DMS79 (cell line): ENCODE data around the gene IL6R.
"Not testable (repeated sequence)": the region's sequence is repeated elsewhere in the genome, so short reads cannot be mapped to it uniquely, and the experiment has no call there.

ENCODE experiments used
- DNase-seq: peaks from one replicate; lab custom pipeline; 2025; lab: John Stamatoyannopoulos, UW

IL6R gene

GRCh38 chr1:154483941-154484803 is 79.0 kb downstream of the IL6R start:
- DNase-seq = peak; percentile 37

GRCh38 chr1:154485106-154485505 is 80.0 kb downstream of the IL6R start:
- no peak for DNase-seq

GRCh38 chr1:154485910-154486496 is 80.9 kb downstream of the IL6R start:
- no peak for DNase-seq

GRCh38 chr1:154486756-154487155 is 81.6 kb downstream of the IL6R start:
- DNase-seq = not testable (repeated sequence)

GRCh38 chr1:154488922-154489321 is 83.8 kb downstream of the IL6R start:
- no peak for DNase-seq

GRCh38 chr1:154489695-154490274 is 84.6 kb downstream of the IL6R start:
- DNase-seq = no peak

- no peak for DNase-seq
Measured at GRCh38 chr1:154490317-154490716, 85.2 kb downstream of the IL6R start.

- no peak for DNase-seq
Measured at GRCh38 chr1:154492115-154492514, 87.0 kb downstream of the IL6R start.

- DNase-seq = no peak
Measured at GRCh38 chr1:154493276-154493675, 88.1 kb downstream of the IL6R start.

- no peak for DNase-seq
Measured at GRCh38 chr1:154495496-154496273, 90.5 kb downstream of the IL6R start.

- DNase-seq = no peak
Measured at GRCh38 chr1:154496383-154496782, 91.2 kb downstream of the IL6R start.

- no peak for DNase-seq
Measured at GRCh38 chr1:154497026-154497806, 92.1 kb downstream of the IL6R start.

GRCh38 chr1:154499446-154499845 is 94.3 kb downstream of the IL6R start:
- DNase-seq = no peak

- DNase-seq = no peak
Measured at GRCh38 chr1:154500533-154500932, 95.4 kb downstream of the IL6R start.

- no peak for DNase-seq
Measured at GRCh38 chr1:154501423-154502065, 96.4 kb downstream of the IL6R start.

- DNase-seq = no peak
Measured at GRCh38 chr1:154502066-154502743, 97.1 kb downstream of the IL6R start, which contains the start of the genes SHE and TDRD10. Gene SHE, minus strand, starts transcription at chr1:154502412. Its CDS starts 386 bp downstream, at chr1:154502026. Gene TDRD10, plus strand, starts transcription at chr1:154502219. Its CDS starts 4,685 bp downstream, at chr1:154506904.

- no peak for DNase-seq
Measured at GRCh38 chr1:154502744-154503115, 97.6 kb downstream of the IL6R start.

GRCh38 chr1:154503898-154504297 is 98.8 kb downstream of the IL6R start:
- no peak for DNase-seq

GRCh38 chr1:154512760-154513159 is 107.6 kb downstream of the IL6R start:
- DNase-seq = no peak

- no peak for DNase-seq
Measured at GRCh38 chr1:154514066-154514553, 109.0 kb downstream of the IL6R start.
